Caco-2 (cell line): Measurements from ENCODE around the gene NSD1. TPM values are rescaled to one million over a fixed set of nuclear protein-coding genes. Genes with fewer than 3 reads are reported as not detected.
A peak's percentile ranks its signal among the peaks of the same experiment; 100 is the strongest.
"Not testable (repeated sequence)": the region's sequence is repeated elsewhere in the genome, so short reads cannot be mapped to it uniquely, and the experiment has no call there.

Experiments used
- BruUV-seq: library from RNA; stranded (reverse); fragments of 400-500 nt; replicated peaks from 2 replicates; lab custom pipeline; 2021; lab: Mats Ljungman, UMichigan
- CTCF ChIA-PET: fragments of 300-600 bp; sonication (Branson Sonifier 250); formaldehyde crosslinking; loops from one replicate; lab custom pipeline; 2022; ENCODE audit warnings: antibody characterized with exemption; lab: Charles Lee
- POLR2A ChIA-PET: fragments of 300-600 bp; sonication (Branson Sonifier 250); formaldehyde crosslinking; loops from one replicate; lab custom pipeline; 2022; ENCODE audit warnings: antibody characterized with exemption; lab: Charles Lee
- DNase-seq, 2 experiments: peaks; one replicate each; pipeline versions ENCODE4 v3.0.0 to v3.0.0-alpha.2; 2020 to 2022
- H3K27me3 ChIP-seq: replicated peaks from 2 replicates; pipeline ENCODE4 v1.6.0; 2011; ENCODE audit warnings: low read length; ENCODE audit not compliant: control insufficient read depth, insufficient read depth
- H3K36me3 ChIP-seq: 2 replicates; pipeline ENCODE4 v1.5.1; 2011; ENCODE audit warnings: low read length; ENCODE audit not compliant: control insufficient read depth, insufficient read depth
- H3K4me1 ChIP-seq: fragments of 250-450 bp; sonication (Bioruptor Pico); 2 replicates; pipeline ENCODE4 v1.5.1; 2020; ENCODE audit warnings: mild to moderate bottlenecking
- H3K4me3 ChIP-seq: 2 replicates; pipeline ENCODE4 v1.5.1; 2011; ENCODE audit warnings: low read depth, mild to moderate bottlenecking, control low read depth, low read length
- H3K9me3 ChIP-seq: fragments of 250-450 bp; sonication (Bioruptor Pico); 2 replicates; pipeline ENCODE4 v1.5.1; 2020; ENCODE audit warnings: mild to moderate bottlenecking, moderate library complexity
- H3K27ac Mint-ChIP-seq: one replicate; pipeline ENCODE4 v1.8.0; 2022; ENCODE audit warnings: mixed read lengths; ENCODE audit not compliant: unreplicated experiment
- H3K27me3 Mint-ChIP-seq: one replicate; pipeline ENCODE4 v1.8.0; 2022; ENCODE audit warnings: mixed read lengths; ENCODE audit not compliant: insufficient read depth, unreplicated experiment
- H3K36me3 Mint-ChIP-seq: one replicate; pipeline ENCODE4 v1.8.0; 2022; ENCODE audit warnings: mild to moderate bottlenecking, mixed read lengths; ENCODE audit not compliant: insufficient read depth, unreplicated experiment
- H3K4me1 Mint-ChIP-seq: one replicate; pipeline ENCODE4 v1.8.0; 2022; ENCODE audit warnings: low read depth, mixed read lengths; ENCODE audit not compliant: unreplicated experiment
- H3K4me3 Mint-ChIP-seq: one replicate; pipeline ENCODE4 v1.8.0; 2022; ENCODE audit warnings: mild to moderate bottlenecking, moderate library complexity, mixed read lengths; ENCODE audit not compliant: unreplicated experiment
- H3K9me3 Mint-ChIP-seq: one replicate; pipeline ENCODE4 v1.8.0; 2022; ENCODE audit warnings: mixed read lengths; ENCODE audit not compliant: unreplicated experiment
- intact Hi-C: fragments of 100-400 bp; cut with micrococcal nuclease; formaldehyde crosslinking; loops from one replicate; pipeline ENCODE4 v1.10.0; 2022; ENCODE audit not compliant: unreplicated experiment
- total RNA-seq: library from RNA; stranded (reverse); gene quantifications from 2 replicates; pipeline ENCODE4 v1.2.3, GENCODE V29; 2022
- TF ChIP-seq, protein P1 (sequence below), 2 experiments: fragments of 200-600 bp in 1 of 2; IDR thresholded peaks; 1 replicate in 1 of 2; 2 replicates in 1 of 2; pipeline versions ENCODE4 v1.5.1 to v1.8.0; 2011 to 2022; ENCODE audit warnings: antibody characterized with exemption in 1 of 2, control low read depth in 1 of 2, inconsistent platforms in 1 of 2, low read depth in 1 of 2, low read length in 1 of 2, mild to moderate bottlenecking in 1 of 2, moderate library complexity in 1 of 2; ENCODE audit not compliant: insufficient read depth in 1 of 2, severe bottlenecking in 1 of 2, unreplicated experiment in 1 of 2

Gene NSD1
- total RNA-seq, 1 experiment from 2014 or later = 67.4 TPM

DNA sequence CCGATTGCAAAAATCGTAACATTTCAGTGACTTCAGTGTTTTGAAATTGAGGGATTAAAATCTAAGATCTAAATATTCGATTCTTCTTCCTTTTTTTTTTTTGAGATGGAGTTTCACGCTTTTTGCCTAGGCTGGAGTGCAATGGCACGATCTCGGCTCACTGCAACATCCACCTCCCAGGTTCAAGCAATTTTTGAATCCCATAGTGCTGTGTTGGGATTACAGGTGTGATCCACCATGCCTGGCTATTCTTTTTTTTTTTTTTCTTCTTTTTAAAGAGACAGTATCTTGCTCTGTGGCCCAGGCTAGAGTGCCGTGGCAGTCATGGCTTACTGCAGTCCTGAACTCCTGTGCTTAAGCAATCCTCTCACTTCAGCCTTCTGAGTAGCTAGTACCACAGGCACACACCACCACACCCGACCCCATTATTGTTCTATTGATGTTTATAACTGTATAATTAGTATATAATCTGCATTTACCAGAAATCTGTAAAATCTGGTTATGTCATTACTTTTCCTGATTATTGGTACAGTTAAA is 42.7 kb downstream of the NSD1 start:
- peaks cover 7% of the 10 kb centered on the region for H3K4me1 Mint-ChIP-seq
- no peak overlapping the region for H3K4me3 ChIP-seq
- TF ChIP-seq, protein P1, sequence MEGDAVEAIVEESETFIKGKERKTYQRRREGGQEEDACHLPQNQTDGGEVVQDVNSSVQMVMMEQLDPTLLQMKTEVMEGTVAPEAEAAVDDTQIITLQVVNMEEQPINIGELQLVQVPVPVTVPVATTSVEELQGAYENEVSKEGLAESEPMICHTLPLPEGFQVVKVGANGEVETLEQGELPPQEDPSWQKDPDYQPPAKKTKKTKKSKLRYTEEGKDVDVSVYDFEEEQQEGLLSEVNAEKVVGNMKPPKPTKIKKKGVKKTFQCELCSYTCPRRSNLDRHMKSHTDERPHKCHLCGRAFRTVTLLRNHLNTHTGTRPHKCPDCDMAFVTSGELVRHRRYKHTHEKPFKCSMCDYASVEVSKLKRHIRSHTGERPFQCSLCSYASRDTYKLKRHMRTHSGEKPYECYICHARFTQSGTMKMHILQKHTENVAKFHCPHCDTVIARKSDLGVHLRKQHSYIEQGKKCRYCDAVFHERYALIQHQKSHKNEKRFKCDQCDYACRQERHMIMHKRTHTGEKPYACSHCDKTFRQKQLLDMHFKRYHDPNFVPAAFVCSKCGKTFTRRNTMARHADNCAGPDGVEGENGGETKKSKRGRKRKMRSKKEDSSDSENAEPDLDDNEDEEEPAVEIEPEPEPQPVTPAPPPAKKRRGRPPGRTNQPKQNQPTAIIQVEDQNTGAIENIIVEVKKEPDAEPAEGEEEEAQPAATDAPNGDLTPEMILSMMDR (IDR thresholded peaks at IDR 0.05; ENCODE audit: insufficient read depth in 1 of 2, low read depth in 1 of 2, low read length in 1 of 2, severe bottlenecking in 1 of 2, unreplicated experiment in 1 of 2) = no peak
- H3K27me3 Mint-ChIP-seq = no peaks in the 10 kb centered on the region
- H3K36me3 Mint-ChIP-seq = peaks cover 16% of the 10 kb centered on the region
- no peaks in the 10 kb centered on the region for H3K9me3 Mint-ChIP-seq
- no TSS peak for BruUV-seq
- POLR2A ChIA-PET = no interaction called here
- no peaks in the 10 kb centered on the region for H3K27me3 ChIP-seq
- H3K9me3 ChIP-seq = no peaks in the 10 kb centered on the region
- H3K4me3 Mint-ChIP-seq = no peak overlapping the region
- H3K27ac Mint-ChIP-seq = no peak overlapping the region
- no peaks in the 10 kb centered on the region for H3K36me3 ChIP-seq
- CTCF ChIA-PET = interaction anchor here (0.6 kb wide), 1 partner anchor 187 kb away, joined by 3 read pairs; no protein-coding TSS in a partner anchor
- peaks cover 10% of the 10 kb centered on the region; the same call in 1 of the 2 replicates for H3K4me1 ChIP-seq
- DNase-seq = peak in 1 of 2 experiments; percentile 8
- intact Hi-C loops = no loop called here

DNA sequence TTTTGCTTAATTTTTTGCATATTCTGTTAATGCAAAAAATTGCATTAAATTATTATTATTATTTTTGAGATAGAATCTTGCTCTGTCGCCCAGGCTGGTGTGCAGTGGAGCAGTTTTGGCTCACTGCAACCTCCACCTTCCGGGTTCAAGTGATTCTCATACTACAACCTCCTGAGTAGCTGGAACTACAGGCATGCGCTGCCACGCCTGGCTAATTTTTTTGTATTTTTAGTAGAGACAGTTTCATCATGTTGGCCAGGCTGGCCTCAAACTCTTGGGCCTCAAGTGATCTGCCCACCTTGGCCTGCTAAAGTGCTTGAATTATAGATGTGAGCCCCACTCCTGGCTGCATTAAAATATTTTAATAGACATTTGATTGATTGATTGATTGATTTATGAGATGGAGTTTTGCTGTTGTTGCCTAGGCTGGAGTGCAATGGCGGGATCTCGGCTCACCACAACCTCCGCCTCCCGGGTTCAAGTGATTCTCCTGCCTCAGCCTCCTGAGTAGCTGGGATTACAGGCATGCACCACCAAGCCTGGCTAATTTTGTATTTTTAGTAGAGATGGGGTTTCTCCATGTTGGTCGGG is 44.4 kb downstream of the NSD1 start:
- H3K4me3 Mint-ChIP-seq, H3K9me3 ChIP-seq, DNase-seq, H3K36me3 ChIP-seq, H3K27me3 ChIP-seq, intact Hi-C loops, H3K27ac Mint-ChIP-seq, POLR2A ChIA-PET, BruUV-seq, H3K9me3 Mint-ChIP-seq, H3K4me3 ChIP-seq, H3K4me1 ChIP-seq, H3K36me3 Mint-ChIP-seq, H3K4me1 Mint-ChIP-seq, H3K27me3 Mint-ChIP-seq, CTCF ChIA-PET: not testable (repeated sequence)

DNA sequence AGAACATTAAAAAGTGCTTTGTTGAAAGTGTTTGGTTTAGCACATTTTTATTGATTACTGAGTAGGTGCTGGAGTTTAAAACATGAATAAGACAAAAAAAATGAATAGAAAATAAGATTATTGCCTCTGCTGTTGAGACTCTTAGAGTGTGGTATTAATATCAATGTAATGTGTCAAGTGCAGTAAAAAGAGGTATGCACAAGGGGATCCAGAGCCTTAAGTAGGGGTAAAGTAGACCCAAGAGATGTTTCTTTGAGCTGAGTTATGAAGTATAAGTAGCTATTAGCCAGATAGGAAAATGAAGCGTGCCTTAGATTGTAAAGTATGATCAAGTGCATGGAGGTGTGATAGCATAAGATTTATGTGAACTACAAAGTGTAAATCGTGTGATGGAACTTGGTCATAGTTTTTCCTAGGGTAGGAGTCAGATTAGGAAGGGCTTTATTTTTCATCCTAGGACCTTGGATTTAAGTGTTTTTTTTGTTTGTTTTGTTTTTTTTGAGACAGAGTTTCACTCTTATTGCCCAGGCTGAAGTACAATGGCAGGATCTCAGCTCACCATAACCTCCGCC is 45.2 kb downstream of the NSD1 start:
- H3K4me3 ChIP-seq = no peak overlapping the region
- intact Hi-C loops = no loop called here
- H3K4me1 ChIP-seq = peaks cover 10% of the 10 kb centered on the region; the same call in 1 of the 2 replicates
- H3K27ac Mint-ChIP-seq = no peak overlapping the region
- ChIA-PET CTCF (interaction anchor here (0.9 to 1.3 kb wide), 2 partner anchors 38 to 92 kb away, joined by 4 to 9 read pairs; partner anchors contain the start of gene FGFR4), POLR2A (no interaction called here)
- TF ChIP-seq, protein P1 (IDR thresholded peaks at IDR 0.05; ENCODE audit: insufficient read depth in 1 of 2, low read depth in 1 of 2, low read length in 1 of 2, severe bottlenecking in 1 of 2, unreplicated experiment in 1 of 2) = no peak
- DNase-seq = no peak
- no peak overlapping the region for H3K4me3 Mint-ChIP-seq
- BruUV-seq = no TSS peak
- H3K27me3 Mint-ChIP-seq = no peaks in the 10 kb centered on the region
- no peaks in the 10 kb centered on the region for H3K9me3 ChIP-seq
- peaks cover 8% of the 10 kb centered on the region for H3K36me3 Mint-ChIP-seq
- H3K27me3 ChIP-seq = no peaks in the 10 kb centered on the region
- peaks cover 7% of the 10 kb centered on the region for H3K4me1 Mint-ChIP-seq
- H3K36me3 ChIP-seq = no peaks in the 10 kb centered on the region
- no peaks in the 10 kb centered on the region for H3K9me3 Mint-ChIP-seq
